Measurements from ENCODE around the gene HPS4.
A peak's percentile ranks its signal among the peaks of the same experiment; 100 is the strongest.

Gene HPS4

DNA sequence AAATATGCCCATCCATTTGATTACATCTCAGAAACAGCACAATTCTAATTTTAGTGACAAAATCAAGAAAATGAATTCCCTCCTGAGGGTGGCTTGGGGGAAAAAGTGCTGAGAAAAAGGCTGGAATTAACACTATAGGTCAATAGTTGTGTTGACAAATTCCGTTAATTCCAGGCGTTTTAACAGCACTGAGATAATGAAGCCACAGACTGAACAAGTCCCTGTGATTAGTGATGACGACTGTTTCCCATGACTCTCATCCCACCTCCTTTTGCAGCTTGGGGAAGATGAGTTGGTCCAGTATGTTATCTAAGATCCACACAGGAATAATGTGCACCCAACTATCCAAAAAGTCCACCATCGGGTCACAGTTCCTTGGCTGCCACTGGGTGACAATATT, 12.9 kb upstream of the HPS4 start:
- DNase-seq (ENCODE audit: low spot score) = no peak

- DNase-seq (ENCODE audit: low spot score) = no peak
Measured at GRCh38 chr22:26494506-26494905, 10.9 kb upstream of the HPS4 start.

DNA sequence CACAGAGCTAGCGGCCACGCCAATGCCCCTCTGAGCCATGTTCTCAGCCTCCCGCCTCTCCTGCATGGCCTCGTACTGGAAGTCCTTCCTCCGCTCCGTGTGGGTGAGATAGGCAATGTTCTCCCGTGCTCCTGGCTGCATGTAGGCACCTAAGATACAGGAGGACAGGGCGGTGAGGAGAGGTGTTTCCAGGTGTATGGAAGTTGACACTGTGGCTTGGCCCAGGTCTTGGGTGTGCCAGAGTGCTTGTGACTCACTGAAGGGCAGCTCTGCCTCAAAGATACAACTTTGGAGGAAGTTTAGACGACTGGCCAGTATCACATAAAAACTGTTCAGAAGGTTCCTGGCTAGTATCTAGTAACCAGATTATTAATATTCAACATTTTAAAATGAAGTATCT, 8.6 kb upstream of the HPS4 start:
- DNase-seq (ENCODE audit: low spot score) = no peak

GRCh38 chr22:26489447-26490036, 6.0 kb upstream of the HPS4 start:
- no peak for DNase-seq (ENCODE audit: low spot score)

GRCh38 chr22:26487996-26488395, 4.4 kb upstream of the HPS4 start:
- no peak for DNase-seq (ENCODE audit: low spot score)

GRCh38 chr22:26486394-26486793, 2.8 kb upstream of the HPS4 start:
- no peak for DNase-seq (ENCODE audit: low spot score)

GRCh38 chr22:26485806-26486390, 2.3 kb upstream of the HPS4 start:
- no peak for DNase-seq (ENCODE audit: low spot score)

GRCh38 chr22:26485013-26485412, 1.4 kb upstream of the HPS4 start:
- DNase-seq (ENCODE audit: low spot score) = no peak

DNA sequence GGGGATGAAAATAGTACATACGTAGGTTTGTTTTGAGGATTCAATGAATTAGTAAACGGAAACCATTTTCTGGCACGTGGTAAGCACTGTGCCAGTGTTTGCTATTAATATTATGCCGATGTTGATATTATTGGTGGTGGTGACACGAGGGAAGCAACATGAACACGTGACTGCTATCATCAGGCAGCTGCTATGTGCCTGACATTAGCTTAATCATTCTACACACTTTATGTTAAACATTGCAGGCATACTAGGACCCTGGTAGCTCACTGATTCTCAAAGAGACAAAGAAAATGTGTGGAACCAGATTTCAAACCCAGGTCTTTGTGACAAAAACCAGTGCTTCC, 750 bp upstream of the HPS4 start:
- peak; percentile 36 for DNase-seq (ENCODE audit: low spot score)

GRCh38 chr22:26483043-26483438, 542 bp downstream of the HPS4 start:
- no peak for DNase-seq (ENCODE audit: low spot score)

GRCh38 chr22:26482161-26482560, 1.4 kb downstream of the HPS4 start:
- DNase-seq (ENCODE audit: low spot score) = no peak

DNA sequence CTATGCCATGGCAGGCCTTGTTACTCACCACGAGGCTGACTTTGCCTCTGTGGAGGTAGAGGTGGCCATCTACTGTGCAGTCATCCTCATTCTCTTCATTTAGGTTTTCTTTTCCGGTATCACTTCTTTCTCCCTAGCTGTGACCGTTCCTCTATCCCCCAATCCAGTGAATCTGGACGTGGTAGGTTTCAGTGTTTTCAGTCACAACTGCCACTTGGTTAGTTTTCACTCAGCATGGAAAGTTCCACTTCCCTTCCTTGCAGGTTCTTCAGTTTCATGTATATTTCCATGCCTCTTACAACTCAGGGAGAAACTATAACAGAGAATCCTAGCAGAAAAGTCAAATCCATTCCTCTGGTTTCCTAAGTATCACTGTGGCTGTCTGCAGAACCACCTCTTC, 1.9 kb downstream of the HPS4 start:
- DNase-seq (ENCODE audit: low spot score) = no peak

- DNase-seq (ENCODE audit: low spot score) = no peak
Measured at GRCh38 chr22:26481112-26481693, 2.4 kb downstream of the HPS4 start.

DNA sequence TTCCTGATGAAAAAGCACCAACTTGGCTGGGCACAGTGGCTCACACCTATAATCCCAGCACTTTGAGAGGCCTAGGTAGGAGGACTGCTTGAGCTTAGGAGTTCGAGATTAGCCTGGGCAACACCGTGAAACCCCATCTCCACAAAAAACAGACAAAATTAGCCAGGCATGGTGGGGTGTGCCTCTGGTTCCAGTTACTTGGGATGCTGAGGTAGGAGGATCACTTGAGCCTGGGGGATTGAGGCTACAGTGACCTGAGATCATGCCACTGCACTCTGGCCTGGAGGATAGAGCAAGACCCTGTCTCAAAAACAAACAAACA, 3.0 kb downstream of the HPS4 start:
- no peak for DNase-seq (ENCODE audit: low spot score)

DNA sequence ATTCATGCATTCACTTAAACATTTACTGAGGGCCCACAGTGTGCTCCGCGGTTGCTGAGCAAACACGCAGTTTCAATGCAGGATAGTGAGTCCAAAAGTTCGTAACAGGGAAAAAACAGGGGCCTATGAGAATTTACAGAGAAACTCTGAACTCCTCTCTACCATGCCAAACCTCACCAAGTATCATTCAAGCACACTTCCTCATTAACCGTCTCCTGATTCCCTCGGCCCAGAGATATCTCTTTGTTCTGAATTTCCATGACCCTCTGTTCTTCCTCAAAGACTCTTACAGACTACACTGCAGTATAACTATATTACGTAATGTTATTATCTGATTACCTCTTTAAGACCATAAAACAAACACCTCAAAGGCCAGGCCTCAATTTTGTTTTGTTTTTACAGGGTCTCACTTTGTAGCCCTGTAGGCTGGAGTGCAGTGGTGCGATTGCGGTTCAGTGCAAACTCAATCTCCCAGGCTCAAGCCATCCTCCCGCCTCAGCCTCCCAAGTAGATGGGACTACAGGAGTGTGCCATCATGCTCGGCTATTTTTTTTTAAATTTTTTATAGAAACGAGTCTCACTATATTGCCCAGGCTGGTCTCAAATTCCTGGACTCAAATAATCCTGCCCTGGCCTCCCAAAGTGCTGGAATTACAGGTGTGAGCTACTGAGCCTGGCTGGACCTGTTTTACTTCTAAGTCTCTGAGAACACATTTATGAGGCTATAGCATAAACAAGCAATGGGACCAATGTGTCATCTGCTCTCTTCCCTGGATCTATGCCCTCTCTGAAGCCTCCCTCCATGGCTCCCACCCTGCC, 3.6 kb downstream of the HPS4 start:
- DNase-seq (ENCODE audit: low spot score) = no peak

GRCh38 chr22:26479043-26479791, 4.4 kb downstream of the HPS4 start:
- no peak for DNase-seq (ENCODE audit: low spot score)

DNA sequence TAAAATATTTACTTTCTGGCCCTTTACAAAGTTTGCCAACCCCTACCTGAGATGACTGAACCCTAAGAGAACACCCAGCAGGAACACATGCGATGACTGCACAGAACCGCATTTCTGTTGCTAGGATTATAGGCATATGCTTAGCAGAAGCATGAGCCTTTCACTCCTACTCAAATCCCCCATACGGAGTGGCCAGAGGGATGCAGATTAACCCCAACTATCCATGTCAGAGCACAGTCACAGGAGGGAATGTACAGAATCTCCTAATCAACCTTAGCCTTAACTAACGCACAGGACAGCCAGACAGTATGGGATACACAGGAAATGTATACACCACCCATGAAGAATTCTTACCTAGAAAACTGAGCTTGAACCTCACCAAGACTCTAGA, 6.2 kb downstream of the HPS4 start:
- DNase-seq (ENCODE audit: low spot score) = no peak

GRCh38 chr22:26476705-26477340, 6.8 kb downstream of the HPS4 start:
- no peak for DNase-seq (ENCODE audit: low spot score)

- DNase-seq (ENCODE audit: low spot score) = no peak
Measured at GRCh38 chr22:26474682-26475081, 8.9 kb downstream of the HPS4 start.

DNA sequence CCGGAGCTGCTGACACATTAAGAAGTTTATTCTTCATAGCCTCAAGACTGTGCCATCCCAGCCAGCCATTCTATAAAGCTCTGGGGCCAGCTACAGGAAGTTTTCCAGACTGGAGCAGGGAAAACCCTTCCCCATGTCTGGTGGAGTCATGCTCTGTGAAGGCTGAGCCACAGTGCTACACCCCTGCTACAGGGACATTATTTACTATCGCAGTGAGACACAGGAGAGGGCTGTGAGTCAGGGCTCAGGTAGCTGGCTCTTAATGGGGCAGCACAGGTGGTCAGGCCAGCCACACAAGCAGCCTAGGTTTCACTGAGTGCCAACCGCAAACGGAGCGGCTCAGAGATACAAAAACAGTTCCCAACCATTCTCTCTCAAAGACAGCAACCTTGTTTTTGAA, 12.1 kb downstream of the HPS4 start:
- DNase-seq (ENCODE audit: low spot score) = peak; percentile 70

DNA sequence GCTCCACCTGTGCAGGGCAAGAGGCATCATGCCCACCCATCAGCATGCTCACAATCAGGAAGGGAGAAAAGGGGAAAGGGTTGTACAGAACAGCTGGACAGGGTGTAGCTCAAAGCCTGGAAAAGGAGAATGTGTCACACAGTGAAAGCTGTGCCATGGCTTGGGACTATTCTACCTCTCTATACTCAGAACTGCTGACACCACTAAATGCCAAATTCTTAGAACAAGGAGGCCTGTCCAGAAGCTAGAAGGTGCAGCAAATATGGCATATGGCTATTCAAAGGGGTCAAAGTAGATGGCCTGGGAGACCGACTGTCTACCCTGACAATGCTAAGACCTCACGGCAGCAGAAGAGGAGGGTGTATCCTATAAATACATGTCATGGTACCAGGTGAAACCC, 12.8 kb downstream of the HPS4 start:
- no peak for DNase-seq (ENCODE audit: low spot score)

DNA sequence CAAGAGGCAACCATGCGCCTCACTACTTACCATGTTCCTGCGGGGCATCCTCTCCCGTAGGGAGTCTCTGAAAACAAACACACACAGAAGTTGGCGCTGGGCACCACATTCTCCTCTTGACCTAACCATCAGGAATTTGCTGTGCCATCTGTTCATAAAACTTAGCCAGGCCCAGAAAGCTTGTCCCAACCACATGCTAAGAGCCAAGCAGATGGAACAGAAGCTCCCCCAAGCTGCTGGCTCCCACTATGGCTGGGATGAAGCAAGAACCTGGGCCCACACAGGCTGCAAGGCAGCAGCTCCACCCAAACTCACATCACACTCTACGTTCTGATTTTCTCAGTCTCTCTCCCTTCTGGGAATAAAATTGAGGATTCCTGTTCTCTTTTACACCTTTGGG, 17.4 kb downstream of the HPS4 start:
- DNase-seq (ENCODE audit: low spot score) = no peak
